Medulla oblongata (tissue), 1 donor: ENCODE measurements around the gene RALA.
A peak's percentile ranks its signal among the peaks of the same experiment; 100 is the strongest.
"Not testable (repeated sequence)": the region's sequence is repeated elsewhere in the genome, so short reads cannot be mapped to it uniquely, and the experiment has no call there.

Experiments
- DNase-seq: peaks from one replicate; pipeline ENCODE4 v3.0.0-alpha.2; 2015; ENCODE audit errors: extremely low spot score

The RALA gene

DNA sequence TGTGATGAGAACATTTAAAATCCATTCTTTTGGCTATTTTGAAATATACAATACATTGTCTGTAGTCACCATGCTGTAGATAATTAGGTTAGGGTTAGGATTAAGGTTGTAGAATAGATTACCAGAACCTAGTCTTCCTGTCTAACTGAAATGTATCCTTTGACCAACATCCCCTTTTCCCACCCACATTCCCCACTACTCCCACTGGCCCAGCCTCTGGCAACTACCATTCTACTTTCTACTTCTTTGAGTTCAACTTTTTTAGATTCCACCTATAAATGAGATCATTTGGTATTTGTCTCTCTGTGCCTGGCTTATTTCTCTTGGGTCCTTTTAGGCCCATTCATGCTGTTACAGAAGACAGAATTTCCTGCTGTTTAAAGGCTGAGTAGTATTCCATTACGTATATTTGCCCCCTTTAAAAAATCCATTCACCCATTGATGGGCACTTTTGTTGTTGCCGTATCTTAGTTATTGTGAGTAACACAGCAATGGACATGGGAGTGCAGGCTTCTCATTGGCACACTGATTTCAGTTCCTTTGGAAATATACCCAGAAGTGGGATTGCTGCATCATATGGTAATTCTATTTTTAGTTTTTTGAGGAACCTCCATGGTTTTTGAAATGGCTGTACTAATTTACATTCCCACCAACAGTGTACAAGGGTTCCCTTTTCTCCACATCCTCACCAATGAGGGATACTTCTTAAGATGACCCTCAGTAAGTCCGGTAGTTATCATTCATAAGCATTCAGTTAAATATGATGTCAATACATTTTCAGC lies 104.0 kb downstream of the RALA start:
- no peak for DNase-seq

DNA sequence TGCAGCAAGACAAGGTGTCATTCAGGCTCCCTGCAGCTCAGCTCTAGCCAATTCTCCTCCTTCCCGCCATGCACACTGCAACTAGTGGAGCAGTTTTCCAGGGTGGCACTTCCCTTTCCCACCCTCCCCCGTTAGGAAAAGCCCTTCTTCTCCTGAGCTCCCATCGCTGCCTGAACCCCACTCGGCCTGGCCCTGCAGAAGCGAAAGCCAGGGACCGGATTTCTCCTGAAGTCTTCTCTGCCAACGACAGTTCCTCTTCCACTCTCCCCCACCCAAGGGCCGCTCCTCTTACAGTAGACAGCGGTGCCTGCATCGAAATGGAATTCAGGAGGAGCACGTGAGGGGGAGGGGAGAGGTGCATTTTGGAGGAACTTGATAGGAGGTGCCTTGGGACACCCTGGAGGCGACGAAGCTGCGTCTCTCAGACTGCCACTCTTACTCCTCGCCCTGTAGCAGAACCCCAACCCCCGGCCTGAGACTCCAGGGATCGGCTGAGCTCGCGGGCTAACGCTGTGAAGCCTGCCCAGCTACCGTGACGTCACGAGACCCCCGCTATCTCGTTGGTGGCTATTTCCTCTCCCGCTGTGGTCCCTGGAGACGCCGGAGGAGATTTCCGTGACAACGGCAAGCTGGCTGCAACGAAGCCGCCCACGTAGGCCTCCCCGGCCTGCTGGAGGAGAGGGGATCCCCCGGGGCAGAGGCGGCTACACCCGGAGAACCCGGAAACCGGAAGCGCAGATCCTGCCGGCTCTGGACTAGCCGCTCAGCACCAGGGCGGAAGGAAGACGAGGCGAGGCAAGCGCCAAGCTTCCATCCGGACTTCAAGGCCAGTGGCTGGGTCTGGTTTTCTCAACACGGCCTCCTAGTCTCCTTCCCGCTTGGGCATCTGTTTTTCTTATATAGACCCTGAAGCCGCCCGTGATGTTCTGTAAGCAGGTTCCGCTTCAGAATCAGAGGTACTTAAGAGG lies 109.7 kb downstream of the RALA start:
- peak; percentile 97 for DNase-seq

DNA sequence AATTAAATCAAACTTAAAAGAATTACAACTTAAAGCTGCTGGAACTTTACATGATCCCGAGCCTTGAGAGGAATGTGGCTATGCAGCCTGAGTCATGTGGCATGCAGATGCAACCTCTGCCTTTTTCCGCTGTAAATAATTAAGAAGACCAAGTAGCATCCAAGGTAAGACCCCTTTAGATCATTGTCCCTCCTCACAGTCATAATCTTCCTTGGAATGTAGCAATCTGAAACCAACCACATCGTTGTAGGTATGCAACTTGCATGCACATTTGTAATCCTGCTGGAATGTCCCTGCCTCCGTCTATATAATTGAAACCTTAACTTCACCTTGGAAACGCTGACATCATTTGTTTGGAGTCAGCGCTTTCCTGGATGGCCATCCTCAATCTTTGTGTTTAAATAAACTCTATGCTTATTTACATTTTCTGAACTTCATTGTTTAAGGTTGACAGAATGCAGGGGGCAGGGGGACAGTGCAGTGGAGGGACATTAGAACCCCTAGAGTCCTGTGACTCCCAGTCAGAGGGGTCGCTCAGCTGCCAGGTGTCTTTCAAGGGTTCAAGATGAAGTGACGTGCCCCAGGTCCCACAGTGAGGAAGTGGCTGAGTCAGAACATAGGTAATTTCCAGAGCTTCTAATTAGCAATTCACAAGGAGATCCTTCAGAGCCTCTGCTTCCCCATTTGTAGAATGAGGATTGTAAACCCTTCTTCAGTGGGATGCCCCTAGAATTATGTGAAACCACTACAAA lies 110.7 kb downstream of the RALA start:
- DNase-seq, result no peak

DNA sequence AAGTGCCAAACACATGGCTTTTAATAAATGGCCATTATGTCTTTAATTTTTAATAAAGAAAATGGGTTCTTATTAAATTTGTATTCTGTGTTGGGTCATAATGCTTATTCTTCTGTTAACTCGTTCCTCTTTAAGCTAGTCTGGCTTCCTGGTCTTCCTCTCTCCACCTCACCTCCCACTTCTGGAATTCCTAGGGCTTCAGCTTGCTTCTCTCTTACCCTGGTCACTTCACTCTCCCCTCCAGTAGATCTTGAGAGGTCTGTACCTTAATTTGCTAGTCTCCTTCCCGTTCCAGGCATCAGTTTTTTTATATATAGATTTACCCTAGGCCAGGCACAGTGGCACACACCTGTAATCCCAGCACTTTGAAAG lies 111.2 kb downstream of the RALA start:
- no peak for DNase-seq

DNA sequence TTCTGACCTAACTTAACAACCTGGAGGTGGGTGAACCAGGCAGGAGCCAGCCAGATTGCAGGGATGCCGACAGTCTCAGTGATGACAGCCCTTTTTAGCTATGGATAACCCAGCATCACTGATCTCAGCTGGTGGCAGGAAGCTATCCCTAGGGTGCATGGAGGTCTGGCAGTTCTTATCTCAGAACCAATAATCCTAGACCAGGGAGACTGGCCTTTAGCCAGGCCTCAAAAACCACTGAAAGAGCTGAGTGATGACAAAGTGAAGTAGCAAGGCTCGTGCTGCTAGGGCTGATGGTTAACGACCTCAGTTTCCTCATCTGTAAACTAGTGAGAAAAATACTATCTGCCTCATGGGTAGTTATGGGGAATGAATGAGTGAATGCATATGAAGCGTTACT lies 112.5 kb downstream of the RALA start:
- DNase-seq, result no peak

DNA sequence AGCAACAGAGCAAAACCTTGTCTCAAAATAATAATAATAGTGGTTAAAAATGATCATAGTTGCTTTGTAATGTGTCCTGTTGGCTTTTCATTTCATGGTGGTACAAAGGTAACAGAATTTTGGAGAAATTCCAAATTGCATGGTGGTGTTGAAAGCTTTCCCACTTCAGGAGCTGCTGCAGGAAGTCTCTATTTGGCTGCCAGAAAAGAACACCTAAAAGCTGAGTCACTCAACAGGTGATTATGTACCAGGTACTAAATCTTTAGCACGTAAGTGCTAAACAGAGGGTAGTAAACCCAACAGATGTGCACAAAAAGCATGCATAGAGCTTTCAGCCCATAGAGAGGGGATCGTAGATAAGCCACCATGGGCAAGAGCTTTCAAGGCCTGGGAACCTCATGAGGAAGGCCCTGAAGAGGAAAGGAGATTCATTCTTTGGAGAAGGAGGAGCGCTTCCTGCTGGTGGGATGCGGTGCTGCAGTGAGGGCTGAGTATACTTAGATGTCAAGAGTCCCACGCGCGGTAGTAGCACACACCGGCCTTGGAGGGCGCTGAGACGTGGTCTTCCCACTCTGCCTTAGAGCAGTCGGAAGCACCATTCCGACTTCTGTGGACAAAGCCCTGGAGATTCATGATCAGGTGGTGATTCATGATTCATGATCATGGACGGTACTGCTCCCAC lies 118.7 kb downstream of the RALA start:
- DNase-seq, result no peak

DNA sequence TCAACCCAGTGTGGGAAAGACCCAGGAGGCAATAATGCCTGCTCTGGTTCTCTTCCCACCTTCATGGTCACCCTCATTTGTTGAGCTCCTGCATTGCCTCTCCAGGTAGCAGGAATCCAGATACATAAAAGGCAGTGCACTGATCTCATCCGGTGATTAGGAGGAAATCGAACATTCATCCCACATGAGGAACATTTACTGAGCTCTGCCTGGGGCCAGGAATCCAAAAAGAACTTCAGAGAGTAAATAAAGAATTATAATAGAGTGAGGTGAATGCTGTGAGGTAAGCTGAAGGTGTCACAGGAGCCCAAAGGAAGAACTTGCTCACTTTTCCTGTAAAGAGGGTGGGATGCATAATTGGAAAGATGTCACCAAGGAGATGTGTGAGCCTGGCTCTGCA lies 121.2 kb downstream of the RALA start:
- no peak for DNase-seq

DNA sequence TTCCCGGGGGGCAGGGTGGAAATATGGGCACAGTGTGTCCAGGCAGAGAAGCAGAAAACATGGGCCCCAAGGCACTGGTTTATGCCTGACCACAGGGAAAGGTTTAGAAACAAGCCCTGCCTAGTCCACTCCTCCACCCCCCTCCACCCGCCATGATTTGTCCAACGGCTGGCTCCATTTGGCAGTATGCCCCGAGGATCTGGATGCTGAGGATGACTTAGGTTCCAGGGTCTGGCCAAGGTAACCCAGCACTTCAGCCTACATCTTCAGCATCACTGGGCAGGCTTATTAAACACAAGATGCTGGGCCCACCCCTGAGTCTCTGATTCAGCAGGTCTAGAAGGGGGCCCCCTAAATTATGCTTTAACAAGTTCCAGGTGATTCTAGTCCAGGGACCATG lies 121.9 kb downstream of the RALA start:
- no peak for DNase-seq

DNA sequence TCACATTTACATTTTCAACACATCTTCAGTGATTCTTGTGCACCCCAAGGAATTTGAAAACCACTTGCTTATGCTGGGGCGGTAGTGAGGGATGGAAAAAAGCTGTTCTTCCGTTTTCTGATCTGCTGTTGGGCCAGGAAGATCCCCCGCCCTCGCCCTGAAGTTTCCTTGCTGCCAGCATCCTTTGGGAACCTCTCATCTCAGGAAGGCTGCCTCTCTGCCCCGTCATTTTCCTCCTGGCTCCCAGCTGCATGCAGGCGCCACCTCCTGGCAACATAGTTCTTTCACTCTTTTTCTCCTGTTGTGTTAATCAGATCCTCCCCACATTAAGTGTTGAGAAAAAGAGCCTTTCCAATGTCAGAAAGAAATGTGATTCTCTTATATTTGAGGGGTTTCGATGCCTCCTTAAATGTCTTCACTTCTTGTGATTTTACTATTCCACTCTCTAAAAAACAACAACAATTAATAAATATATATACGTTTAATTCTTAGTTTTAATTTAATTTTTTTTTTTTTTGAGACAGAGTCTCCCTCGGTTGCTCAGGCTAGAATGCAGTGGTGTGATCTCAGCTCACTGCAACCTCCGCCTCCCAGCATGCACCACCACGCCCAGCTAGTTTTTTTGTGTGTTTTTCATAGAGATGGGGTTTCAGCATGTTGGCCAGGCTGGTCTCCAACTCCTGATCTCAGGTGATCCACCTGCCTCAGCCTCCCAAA lies 122.9 kb downstream of the RALA start:
- DNase-seq, result peak; percentile 90

DNA sequence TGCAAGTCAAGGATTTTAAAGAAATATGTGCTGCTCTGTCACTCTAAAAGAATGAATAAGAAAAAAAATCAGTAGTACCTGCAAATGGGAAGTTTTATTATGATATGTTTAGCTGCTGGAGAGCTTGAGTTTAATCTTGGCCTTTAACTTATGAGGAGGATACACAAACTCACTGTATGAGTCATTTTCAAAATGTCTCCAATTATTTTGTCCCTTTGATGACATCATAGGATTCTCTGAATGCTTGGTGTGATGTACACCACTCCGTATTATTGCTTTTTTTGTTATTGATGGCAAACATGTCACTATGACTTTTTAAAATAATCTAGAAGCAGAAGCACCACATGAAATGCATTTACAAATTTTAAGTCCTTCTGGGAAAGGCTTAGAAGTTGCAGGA lies 125.8 kb downstream of the RALA start:
- no peak for DNase-seq

DNA sequence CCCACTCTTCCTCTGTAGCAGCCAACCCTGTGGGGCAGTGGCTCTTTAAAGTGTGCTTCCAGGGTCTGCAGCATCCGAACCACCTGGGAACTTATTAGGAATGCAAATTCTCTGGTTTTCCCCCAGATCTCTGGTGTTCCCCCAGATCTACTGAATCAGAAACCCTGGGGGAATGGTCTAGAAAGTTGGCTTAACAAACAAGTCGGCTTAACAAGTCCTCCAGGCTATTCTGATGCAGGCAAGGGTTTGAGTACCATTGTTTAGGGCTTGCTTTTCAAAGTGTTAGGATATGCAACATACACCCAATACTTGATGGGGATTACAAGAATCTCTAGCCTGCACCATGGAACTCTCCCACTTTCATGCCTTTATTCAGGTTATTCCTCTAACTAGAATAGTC lies 126.3 kb downstream of the RALA start:
- DNase-seq, result no peak

DNA sequence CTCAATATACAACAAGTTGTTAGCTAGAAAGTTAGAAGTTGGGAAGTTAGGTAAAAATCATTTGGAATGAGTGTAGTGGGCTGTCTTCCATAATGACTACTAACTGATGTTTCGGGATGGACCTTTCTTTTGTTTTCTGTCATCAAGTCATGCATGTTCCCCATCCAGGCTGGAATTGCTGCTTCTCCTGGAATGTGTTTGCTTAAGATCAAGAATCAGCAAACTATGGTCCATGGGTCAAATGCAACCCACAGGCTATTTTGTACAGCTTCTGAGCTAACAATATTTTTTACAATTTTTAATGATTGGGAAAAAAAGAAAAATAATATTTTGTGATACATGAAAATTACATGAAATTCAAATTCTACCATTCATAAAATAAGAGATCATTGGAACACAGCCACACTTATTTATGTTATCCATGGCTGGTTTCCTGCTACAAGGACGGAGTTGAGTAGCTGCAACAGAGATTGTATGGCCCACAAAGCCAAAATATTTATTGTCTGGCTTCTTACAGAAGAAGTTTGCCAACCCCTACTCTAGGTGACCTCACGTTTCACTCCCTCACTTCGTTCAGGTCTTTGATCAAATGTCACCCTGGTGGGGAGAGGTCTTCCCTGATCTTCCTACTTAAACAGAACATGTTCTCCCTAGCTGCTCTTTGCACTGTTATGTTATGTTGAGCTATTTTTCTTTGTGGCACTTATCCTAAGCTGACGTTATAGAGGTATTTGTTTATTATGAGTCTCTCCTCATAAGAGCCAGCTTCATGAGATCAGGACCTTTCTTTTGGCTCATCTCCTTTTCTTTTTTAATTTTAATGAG lies 127.1 kb downstream of the RALA start:
- no peak for DNase-seq

DNA sequence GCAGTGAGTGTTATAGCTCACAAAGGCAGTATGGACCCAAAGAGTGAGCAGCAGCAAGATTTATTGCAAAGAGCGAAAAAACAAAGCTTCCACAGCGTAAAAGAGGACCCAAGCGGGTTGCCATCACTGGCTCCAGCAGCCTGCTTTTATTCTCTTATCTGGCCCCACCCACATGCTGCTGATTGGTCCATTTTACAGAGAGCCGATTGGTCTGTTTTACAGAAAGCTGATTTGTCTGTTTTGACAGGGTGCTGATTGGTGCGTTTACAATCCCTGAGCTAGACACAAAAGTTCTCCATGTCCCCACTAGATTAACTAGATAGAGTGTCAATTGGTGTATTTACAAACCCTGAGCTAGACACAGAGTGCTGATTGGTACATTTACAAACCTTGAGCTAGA lies 129.9 kb downstream of the RALA start:
- DNase-seq, result not testable (repeated sequence)

DNA sequence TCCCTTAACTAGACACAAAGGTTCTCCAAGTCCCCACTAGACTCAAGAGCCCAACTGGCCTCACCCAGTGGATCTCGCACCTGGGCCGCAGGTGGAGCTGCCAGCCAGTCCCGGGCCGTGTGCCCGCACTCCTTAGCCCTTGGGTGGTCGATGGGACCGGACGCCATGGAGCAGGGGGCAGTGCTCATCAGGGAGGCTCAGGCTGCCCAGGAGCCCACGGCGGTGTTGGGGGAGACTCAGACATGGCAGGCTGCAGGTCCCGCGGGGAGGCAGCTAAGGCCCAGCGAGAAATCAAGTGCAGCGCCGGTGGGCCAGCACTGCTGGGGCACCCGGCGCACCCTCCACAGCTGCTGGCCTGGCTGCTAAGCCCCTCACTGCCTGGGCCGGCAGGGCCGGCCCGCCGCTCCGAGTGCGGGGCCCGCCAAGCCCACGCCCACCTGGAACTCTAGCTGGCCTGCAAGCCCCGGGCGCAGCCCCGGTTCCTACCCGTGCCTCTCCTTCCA lies 130.5 kb downstream of the RALA start:
- no peak for DNase-seq

DNA sequence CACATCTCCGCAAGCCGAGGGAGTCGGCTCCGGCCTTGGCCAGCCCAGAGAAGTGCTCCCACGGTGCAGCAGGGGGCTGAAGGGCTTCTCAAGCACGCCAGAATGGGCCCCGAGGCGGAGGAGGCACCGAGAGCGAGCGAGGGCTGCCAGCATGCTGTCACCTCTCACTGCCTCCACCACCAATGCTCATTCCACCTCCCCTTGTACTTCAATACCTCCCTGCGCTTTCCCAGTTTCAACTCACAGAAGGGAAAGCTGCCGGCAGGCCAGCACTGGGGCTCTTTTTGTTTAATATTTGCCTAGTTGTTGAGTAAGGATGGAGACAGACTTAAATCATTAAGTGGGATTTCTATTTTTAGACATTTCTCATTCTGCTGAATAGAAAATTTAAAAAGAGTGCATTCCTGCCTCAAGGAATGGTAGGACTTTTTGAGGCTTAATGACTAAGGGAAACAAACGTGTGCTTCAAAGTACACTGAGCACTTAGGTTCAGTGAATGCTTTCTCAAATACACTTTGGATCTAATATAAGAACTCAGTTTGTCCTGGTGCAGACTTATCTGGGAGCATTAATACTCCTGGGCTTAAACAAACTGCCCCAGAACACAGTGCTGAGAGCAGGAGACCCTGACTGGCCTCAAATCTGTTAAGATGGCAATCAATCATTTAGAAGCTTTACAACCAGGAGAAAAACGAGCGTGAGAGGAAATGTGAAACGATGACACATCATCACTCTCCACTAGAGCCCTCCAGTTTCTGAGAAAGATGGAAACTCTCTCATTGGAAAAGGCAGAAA lies 131.2 kb downstream of the RALA start:
- DNase-seq, result no peak

DNA sequence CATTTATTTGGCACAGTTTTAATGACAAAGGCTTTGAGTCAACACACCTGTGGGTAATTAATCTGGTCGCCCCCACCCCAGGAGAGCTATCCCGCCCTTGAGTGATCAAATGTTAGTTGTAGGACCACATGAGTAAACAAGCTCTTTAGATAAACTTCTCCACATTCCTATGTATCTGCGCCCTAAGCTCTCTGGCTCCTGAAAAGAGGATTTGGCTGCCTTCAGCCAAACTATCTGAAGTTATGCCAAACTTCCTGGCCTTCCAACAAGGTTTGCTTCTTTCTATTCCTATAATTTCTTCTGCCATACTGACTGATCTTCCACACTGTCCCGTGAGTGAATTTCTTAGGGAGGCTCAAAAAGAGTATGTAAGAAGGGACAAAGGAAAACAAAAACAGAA lies 134.2 kb downstream of the RALA start:
- DNase-seq, result no peak
